Gastrocnemius medialis (tissue), 4 donors: ENCODE data around the gene OSGIN1. TPM values are rescaled to one million over a fixed set of nuclear protein-coding genes. Genes with fewer than 3 reads are reported as not detected.

ENCODE experiments used
- ATAC-seq, 2 donors: fragments of 150-250 bp; one replicate each; pipeline ENCODE4 v1.9.1; 2016
- DNase-seq, 2 donors: peaks; one replicate each; pipeline ENCODE4 v3.0.0-alpha.2; 2019
- H3K27ac ChIP-seq, 4 donors: fragments of 200-600 bp; sonication (generic); 1 replicate in 1 of 4; 2 replicates in 3 of 4; pipeline ENCODE4 v1.5.1; 2016 to 2018; ENCODE audit warnings: mild to moderate bottlenecking in 2 of 4, moderate library complexity in 1 of 4
- H3K27me3 ChIP-seq, 3 donors: fragments of 200-600 bp; sonication (generic) in 2 of 3; 1 replicate in 1 of 3; 2 replicates in 2 of 3; pipeline versions ENCODE4 v1.5.1 to v1.6.0; 2016 to 2019; ENCODE audit warnings: mild to moderate bottlenecking in 1 of 3, moderate library complexity in 1 of 3
- H3K36me3 ChIP-seq, 2 donors: fragments of 200-600 bp; sonication (generic) in 1 of 2; one replicate each; pipeline ENCODE4 v1.5.1; 2017 to 2018
- H3K4me1 ChIP-seq, 2 donors: fragments of 200-600 bp; sonication (generic) in 1 of 2; one replicate each; pipeline ENCODE4 v1.5.1; 2016 to 2017; ENCODE audit warnings: mild to moderate bottlenecking in 2 of 2
- H3K4me3 ChIP-seq, 4 donors: fragments of 200-600 bp; sonication (generic) in 3 of 4; 1 replicate in 1 of 4; 2 replicates in 3 of 4; pipeline ENCODE4 v1.5.1; 2016 to 2019; ENCODE audit warnings: mild to moderate bottlenecking in 2 of 4
- H3K9me3 ChIP-seq, 3 donors: fragments of 200-600 bp; sonication (generic) in 2 of 3; 1 replicate in 1 of 3; 2 replicates in 2 of 3; pipeline ENCODE4 v1.5.1; 2016 to 2019
- POLR2A ChIP-seq, 2 donors: fragments of 450-650 bp; IDR thresholded peaks; one replicate each; pipeline ENCODE4 v1.6.1; 2017; ENCODE audit warnings: antibody characterized with exemption in 2 of 2, mild to moderate bottlenecking in 2 of 2, moderate library complexity in 2 of 2
- in situ Hi-C, 4 donors: fragments of 200-750 bp; cut with MboI; loops; one replicate each; pipeline versions ENCODE4 v1.15.0 to v1.8.0; 2017; ENCODE audit warnings: low sequenced_read_pairs in 4 of 4
- intact Hi-C: fragments of 100-400 bp; cut with DNase I; formaldehyde crosslinking; loops from one replicate; pipeline ENCODE4 v1.15.1; 2023; ENCODE audit warnings: low total_unique reads
- total RNA-seq, 4 donors: library from RNA; depleted of rRNA; stranded (reverse); fragments of >200 nt; gene quantifications; one replicate each; pipeline versions ENCODE4 v1.1.0 to v1.2.3, GENCODE V29; 2016
- TF ChIP-seq, protein P1 (sequence below), 5 experiments: fragments of 450-650 bp in 3 of 5; fragments of 200-600 bp in 2 of 5; sonication (generic) in 2 of 5; IDR thresholded peaks in 4 of 5; conservative IDR thresholded peaks in 1 of 5; 1 replicate in 4 of 5; 2 replicates in 1 of 5; pipeline ENCODE4 v1.5.1; 2016 to 2019; ENCODE audit warnings: antibody characterized with exemption in 5 of 5, mild to moderate bottlenecking in 3 of 5, moderate library complexity in 3 of 5

Gene OSGIN1
- total RNA-seq, 4 donors from 2014 or later: 9.6 to 24.9 (median 13.2) TPM

GRCh38 chr16:83980794-83981193 is 27.8 kb downstream of the OSGIN1 start:
- DNase-seq: no peak
- TF ChIP-seq POLR2A (IDR thresholded peaks at IDR 0.05): no peak
- TF ChIP-seq, protein P1, sequence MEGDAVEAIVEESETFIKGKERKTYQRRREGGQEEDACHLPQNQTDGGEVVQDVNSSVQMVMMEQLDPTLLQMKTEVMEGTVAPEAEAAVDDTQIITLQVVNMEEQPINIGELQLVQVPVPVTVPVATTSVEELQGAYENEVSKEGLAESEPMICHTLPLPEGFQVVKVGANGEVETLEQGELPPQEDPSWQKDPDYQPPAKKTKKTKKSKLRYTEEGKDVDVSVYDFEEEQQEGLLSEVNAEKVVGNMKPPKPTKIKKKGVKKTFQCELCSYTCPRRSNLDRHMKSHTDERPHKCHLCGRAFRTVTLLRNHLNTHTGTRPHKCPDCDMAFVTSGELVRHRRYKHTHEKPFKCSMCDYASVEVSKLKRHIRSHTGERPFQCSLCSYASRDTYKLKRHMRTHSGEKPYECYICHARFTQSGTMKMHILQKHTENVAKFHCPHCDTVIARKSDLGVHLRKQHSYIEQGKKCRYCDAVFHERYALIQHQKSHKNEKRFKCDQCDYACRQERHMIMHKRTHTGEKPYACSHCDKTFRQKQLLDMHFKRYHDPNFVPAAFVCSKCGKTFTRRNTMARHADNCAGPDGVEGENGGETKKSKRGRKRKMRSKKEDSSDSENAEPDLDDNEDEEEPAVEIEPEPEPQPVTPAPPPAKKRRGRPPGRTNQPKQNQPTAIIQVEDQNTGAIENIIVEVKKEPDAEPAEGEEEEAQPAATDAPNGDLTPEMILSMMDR (IDR thresholded peaks at IDR 0.05 in 4 of 5, conservative IDR thresholded peaks at IDR 0.05 in 1 of 5): no peak
- intact Hi-C loops: no loop called here
- Histone ChIP-seq H3K27me3 (no peaks in the 10 kb centered on the region), H3K9me3 (no peaks in the 10 kb centered on the region), H3K36me3 (no peaks in the 10 kb centered on the region), H3K4me3 (no peak overlapping the region), H3K27ac (no peak overlapping the region), H3K4me1 (no peaks in the 10 kb centered on the region)
- in situ Hi-C loops: no loop called here
- no peak for ATAC-seq

DNA sequence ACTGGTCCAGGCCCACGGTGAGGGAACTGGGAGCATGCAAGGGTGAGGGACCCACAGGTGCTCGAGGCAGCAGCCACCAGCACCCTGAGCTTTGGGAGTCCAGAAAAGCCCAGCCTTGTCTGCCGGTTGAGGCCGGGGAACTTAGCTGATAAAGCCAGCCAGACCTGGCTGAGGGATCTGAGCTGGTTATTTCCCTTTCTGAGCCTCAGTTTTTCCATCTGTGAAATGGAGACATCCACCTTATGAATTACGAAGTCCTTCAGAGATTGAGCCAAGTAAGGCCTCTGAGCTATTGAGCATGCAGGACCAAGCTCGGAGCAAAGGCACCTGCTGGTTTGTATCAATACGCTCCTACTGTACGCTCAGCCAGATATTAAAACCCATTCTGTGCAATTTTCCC is 28.8 kb downstream of the OSGIN1 start:
- Histone ChIP-seq H3K9me3 (no peaks in the 10 kb centered on the region), H3K4me3 (no peak overlapping the region), H3K4me1 (no peaks in the 10 kb centered on the region), H3K27me3 (no peaks in the 10 kb centered on the region), H3K27ac (no peak overlapping the region), H3K36me3 (no peaks in the 10 kb centered on the region)
- in situ Hi-C loops: no loop called here
- intact Hi-C loops: no loop called here
- TF ChIP-seq, protein P1 (IDR thresholded peaks at IDR 0.05 in 4 of 5, conservative IDR thresholded peaks at IDR 0.05 in 1 of 5): no peak
- TF ChIP-seq POLR2A (IDR thresholded peaks at IDR 0.05): no peak
- DNase-seq (no peak), ATAC-seq (no peak)

- TF ChIP-seq, protein P1 (IDR thresholded peaks at IDR 0.05 in 4 of 5, conservative IDR thresholded peaks at IDR 0.05 in 1 of 5): no peak
- no peak for TF ChIP-seq POLR2A (IDR thresholded peaks at IDR 0.05)
- Histone ChIP-seq H3K9me3 (peaks cover 0 to 3% (median 0%) of the 10 kb centered on the region in 3 donors), H3K36me3 (no peaks in the 10 kb centered on the region), H3K27me3 (no peaks in the 10 kb centered on the region), H3K4me1 (no peaks in the 10 kb centered on the region), H3K27ac (no peak overlapping the region), H3K4me3 (no peak overlapping the region)
- intact Hi-C loops (no loop called here), in situ Hi-C loops (no loop called here)
- ATAC-seq: no peak
- DNase-seq: no peak
Observed at GRCh38 chr16:83983491-83983890, 30.5 kb downstream of the OSGIN1 start.

DNA sequence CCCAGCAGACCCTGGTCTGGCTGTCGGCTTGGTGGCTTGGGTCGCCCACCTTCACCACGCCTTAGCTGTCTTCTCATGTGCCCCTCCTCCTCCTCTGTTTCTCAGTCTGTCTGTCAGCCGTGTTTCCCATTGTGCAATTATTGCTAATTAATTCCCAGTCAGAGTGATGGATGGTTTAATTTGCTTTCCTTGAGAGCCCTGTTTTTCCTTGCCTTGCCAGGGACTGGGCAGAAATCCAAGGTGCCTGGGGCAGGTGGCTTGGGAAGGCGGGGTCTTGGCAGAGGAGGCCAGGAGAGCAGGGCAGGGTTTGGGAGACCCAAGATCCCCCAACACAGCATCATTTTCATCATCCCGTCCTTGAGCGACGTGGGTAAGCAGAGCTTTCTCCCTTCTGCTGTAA is 36.3 kb downstream of the OSGIN1 start:
- Histone ChIP-seq H3K4me3 (no peak overlapping the region), H3K27ac (no peak overlapping the region), H3K27me3 (no peaks in the 10 kb centered on the region), H3K9me3 (peaks cover 0 to 3% (median 0%) of the 10 kb centered on the region in 3 donors), H3K4me1 (peaks cover 4 to 11% of the 10 kb centered on the region in 2 donors), H3K36me3 (no peaks in the 10 kb centered on the region)
- intact Hi-C loops (no loop called here), in situ Hi-C loops (no loop called here)
- TF ChIP-seq, protein P1 (IDR thresholded peaks at IDR 0.05 in 4 of 5, conservative IDR thresholded peaks at IDR 0.05 in 1 of 5): no peak
- no peak for TF ChIP-seq POLR2A (IDR thresholded peaks at IDR 0.05)
- ATAC-seq (no peak), DNase-seq (no peak)

GRCh38 chr16:83990492-83990891 is 37.5 kb downstream of the OSGIN1 start:
- in situ Hi-C loops: no loop called here
- intact Hi-C loops: no loop called here
- ATAC-seq (no peak), DNase-seq (no peak)
- Histone ChIP-seq H3K4me3 (no peak overlapping the region), H3K9me3 (peaks cover 0 to 3% (median 0%) of the 10 kb centered on the region in 3 donors), H3K27me3 (no peaks in the 10 kb centered on the region), H3K36me3 (no peaks in the 10 kb centered on the region), H3K4me1 (peaks cover 4 to 11% of the 10 kb centered on the region in 2 donors), H3K27ac (no peak overlapping the region)
- TF ChIP-seq, protein P1 (IDR thresholded peaks at IDR 0.05 in 4 of 5, conservative IDR thresholded peaks at IDR 0.05 in 1 of 5): no peak
- TF ChIP-seq POLR2A (IDR thresholded peaks at IDR 0.05): no peak
